Gastroesophageal sphincter (tissue), 3 donors: ENCODE data around the gene ENTHD1.

Experiments
- EP300 ChIP-seq: sonication (generic); formaldehyde crosslinking; IDR thresholded peaks from one replicate; pipeline ENCODE4 v1.6.1; 2017; ENCODE audit warnings: antibody characterized with exemption, mild to moderate bottlenecking
- POLR2A ChIP-seq, 2 donors: fragments of 450-650 bp; IDR thresholded peaks; one replicate each; pipeline ENCODE4 v1.6.1; 2017; ENCODE audit warnings: antibody characterized with exemption in 2 of 2, mild to moderate bottlenecking in 2 of 2, moderate library complexity in 1 of 2
- POLR2AphosphoS5 ChIP-seq: sonication (generic); formaldehyde crosslinking; IDR thresholded peaks from one replicate; pipeline ENCODE4 v1.6.1; 2017; ENCODE audit warnings: antibody characterized with exemption
- TF ChIP-seq, protein P1 (sequence below), 4 experiments: fragments of 200-600 bp in 2 of 4; fragments of 450-650 bp in 2 of 4; sonication (generic) in 1 of 4; IDR thresholded peaks; one replicate each; pipeline ENCODE4 v1.5.1; 2017 to 2019; ENCODE audit warnings: antibody characterized with exemption in 4 of 4, mild to moderate bottlenecking in 2 of 4, moderate library complexity in 2 of 4

GRCh38 chr22:39727541-39727940 lies 166.0 kb downstream of the ENTHD1 start:
- TF ChIP-seq, protein P1, sequence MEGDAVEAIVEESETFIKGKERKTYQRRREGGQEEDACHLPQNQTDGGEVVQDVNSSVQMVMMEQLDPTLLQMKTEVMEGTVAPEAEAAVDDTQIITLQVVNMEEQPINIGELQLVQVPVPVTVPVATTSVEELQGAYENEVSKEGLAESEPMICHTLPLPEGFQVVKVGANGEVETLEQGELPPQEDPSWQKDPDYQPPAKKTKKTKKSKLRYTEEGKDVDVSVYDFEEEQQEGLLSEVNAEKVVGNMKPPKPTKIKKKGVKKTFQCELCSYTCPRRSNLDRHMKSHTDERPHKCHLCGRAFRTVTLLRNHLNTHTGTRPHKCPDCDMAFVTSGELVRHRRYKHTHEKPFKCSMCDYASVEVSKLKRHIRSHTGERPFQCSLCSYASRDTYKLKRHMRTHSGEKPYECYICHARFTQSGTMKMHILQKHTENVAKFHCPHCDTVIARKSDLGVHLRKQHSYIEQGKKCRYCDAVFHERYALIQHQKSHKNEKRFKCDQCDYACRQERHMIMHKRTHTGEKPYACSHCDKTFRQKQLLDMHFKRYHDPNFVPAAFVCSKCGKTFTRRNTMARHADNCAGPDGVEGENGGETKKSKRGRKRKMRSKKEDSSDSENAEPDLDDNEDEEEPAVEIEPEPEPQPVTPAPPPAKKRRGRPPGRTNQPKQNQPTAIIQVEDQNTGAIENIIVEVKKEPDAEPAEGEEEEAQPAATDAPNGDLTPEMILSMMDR (IDR thresholded peaks at IDR 0.05), result no peak
- TF ChIP-seq EP300 (no peak), POLR2AphosphoS5 (no peak), POLR2A (IDR thresholded peaks at IDR 0.05) (no peak)
